SK-N-SH treated with all-trans-retinoic acid at 6 μM for 48 hours (cell line): ENCODE measurements around the gene ZNF575.

Experiments
- ARNTL ChIP-seq: fragments of 450-650 bp; formaldehyde crosslinking; IDR thresholded peaks from 2 replicates; pipeline ENCODE4 v1.5.0; 2020; ENCODE audit warnings: low read depth, mild to moderate bottlenecking, moderate library complexity, borderline replicate concordance
- BACH2 ChIP-seq: fragments of 250-450 bp; sonication (Bioruptor Pico); IDR thresholded peaks from 2 replicates; pipeline ENCODE4 v1.9.0; 2021; ENCODE audit warnings: mild to moderate bottlenecking, borderline replicate concordance
- ESRRG ChIP-seq: fragments of 250-450 bp; sonication (Bioruptor Pico); IDR thresholded peaks from 2 replicates; pipeline ENCODE4 v1.6.1; 2021; ENCODE audit warnings: mild to moderate bottlenecking
- GLIS3 ChIP-seq: fragments of 250-450 bp; sonication (Bioruptor Pico); IDR thresholded peaks from 2 replicates; pipeline ENCODE4 v1.5.0; 2020; ENCODE audit warnings: mild to moderate bottlenecking, moderate library complexity
- ISL1 ChIP-seq: fragments of 250-450 bp; sonication (Bioruptor Pico); IDR thresholded peaks from 2 replicates; pipeline ENCODE4 v2.1.2; 2022; ENCODE audit warnings: mild to moderate bottlenecking, moderate library complexity
- PATZ1 ChIP-seq: fragments of 250-450 bp; sonication (Bioruptor Pico); IDR thresholded peaks from 2 replicates; pipeline ENCODE4 v1.8.0; 2020; ENCODE audit warnings: mild to moderate bottlenecking, moderate library complexity, borderline replicate concordance
- PPARA ChIP-seq: fragments of 250-450 bp; sonication (Bioruptor Pico); IDR thresholded peaks from 2 replicates; pipeline ENCODE4 v1.5.0; 2020; ENCODE audit warnings: mild to moderate bottlenecking, borderline replicate concordance
- SNAI2 ChIP-seq: fragments of 250-450 bp; sonication (Bioruptor Pico); IDR thresholded peaks from 2 replicates; pipeline ENCODE4 v1.5.0; 2020; ENCODE audit warnings: mild to moderate bottlenecking, moderate library complexity
- TCF4 ChIP-seq: fragments of 250-450 bp; sonication (Bioruptor Pico); IDR thresholded peaks from 2 replicates; pipeline ENCODE4 v1.8.0; 2021; ENCODE audit warnings: mild to moderate bottlenecking, moderate library complexity, borderline replicate concordance
- ZC3H10 ChIP-seq: fragments of 250-450 bp; sonication (Bioruptor Pico); IDR thresholded peaks from 2 replicates; pipeline ENCODE4 v1.5.1; 2021; ENCODE audit warnings: mild to moderate bottlenecking, moderate library complexity
- ZFP3 ChIP-seq: fragments of 250-450 bp; sonication (Bioruptor Pico); IDR thresholded peaks from 2 replicates; pipeline ENCODE4 v1.5.0; 2020; ENCODE audit warnings: mild to moderate bottlenecking, moderate library complexity
- ZFP30 ChIP-seq: fragments of 450-650 bp; formaldehyde crosslinking; IDR thresholded peaks from 2 replicates; pipeline ENCODE4 v1.5.0; 2022; ENCODE audit warnings: mild to moderate bottlenecking, moderate library complexity
- ZNF565 ChIP-seq: fragments of 450-650 bp; formaldehyde crosslinking; conservative IDR thresholded peaks from 2 replicates; pipeline ENCODE4 v1.5.0; 2020; ENCODE audit warnings: low read depth, mild to moderate bottlenecking, moderate library complexity
- ZNF8 ChIP-seq: fragments of 450-650 bp; formaldehyde crosslinking; IDR thresholded peaks from 2 replicates; pipeline ENCODE4 v1.5.0; 2020; ENCODE audit warnings: mild to moderate bottlenecking, moderate library complexity

DNA sequence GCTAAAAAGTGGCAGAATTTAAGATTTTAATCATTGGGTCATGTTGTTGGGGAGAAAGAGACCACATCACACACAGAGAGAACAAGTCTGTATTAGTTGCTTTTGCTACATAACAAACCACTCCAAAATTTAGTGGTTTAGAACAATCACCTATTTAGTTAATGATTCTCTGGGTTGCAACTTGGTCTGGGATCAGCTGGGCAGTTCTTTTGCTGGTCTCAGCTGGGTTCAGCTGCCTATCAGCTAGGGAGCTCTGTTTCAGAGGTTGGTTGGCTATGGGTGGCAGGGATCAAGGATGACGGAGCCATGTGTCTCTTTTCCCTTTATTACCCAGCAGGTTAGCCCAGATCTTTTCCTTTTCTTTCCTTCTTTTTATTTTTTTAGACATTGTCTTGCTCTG lies 51.5 kb downstream of the ZNF575 start:
- TF ChIP-seq TCF4 (CRISPR knock-in tag), result no peak
- no peak for TF ChIP-seq ZFP3 (CRISPR knock-in tag)
- no peak for TF ChIP-seq ZFP30 (CRISPR knock-in tag)
- no peak for TF ChIP-seq ZNF565 (CRISPR knock-in tag)
- no peak for TF ChIP-seq ARNTL
- no peak for TF ChIP-seq ISL1 (CRISPR knock-in tag)
- no peak for TF ChIP-seq BACH2 (CRISPR knock-in tag)
- TF ChIP-seq GLIS3 (CRISPR knock-in tag), result no peak
- TF ChIP-seq ESRRG, result no peak
- TF ChIP-seq PATZ1, result no peak
- TF ChIP-seq PPARA (CRISPR knock-in tag), result no peak
- TF ChIP-seq ZC3H10 (CRISPR knock-in tag), result no peak
- TF ChIP-seq ZNF8, result no peak
- TF ChIP-seq SNAI2, result no peak
